Measurements from ENCODE around the gene NEURL3.

The NEURL3 gene

GRCh38 chr2:96486696-96487095 lies 18.5 kb downstream of the NEURL3 start:
- Histone ChIP-seq H3K4me3 (ENCODE audit: low read length, poor library complexity, severe bottlenecking) (no peak overlapping the region), H3K36me3 (ENCODE audit: insufficient read depth, low read length) (no peaks in the 10 kb centered on the region), H3K79me2 (ENCODE audit: insufficient read depth, low read length) (no peaks in the 10 kb centered on the region), H4K20me1 (ENCODE audit: insufficient read depth, low read length, poor library complexity, severe bottlenecking) (no peaks in the 10 kb centered on the region), H3K4me2 (ENCODE audit: low read depth, low read length, poor library complexity, severe bottlenecking) (no peak overlapping the region), H3F3A (ENCODE audit: low read depth) (no peaks in the 10 kb centered on the region), H3K9me3 (ENCODE audit: insufficient read depth, low read depth, low read length) (no peaks in the 10 kb centered on the region), H3K27me3 (ENCODE audit: insufficient read depth, low read length, poor library complexity, severe bottlenecking) (no peaks in the 10 kb centered on the region), H3K4me1 (ENCODE audit: insufficient read depth, low read length, poor library complexity, severe bottlenecking) (no peaks in the 10 kb centered on the region), H3K9ac (ENCODE audit: low read depth, low read length, poor library complexity, severe bottlenecking) (no peak overlapping the region), H3K9me2 (replicated peaks; ENCODE audit: low read depth, low read length) (no peaks in the 10 kb centered on the region), H2AFZ (ENCODE audit: low read length) (no peak overlapping the region)
- no peak for TF ChIP-seq EZH2phosphoT487 (IDR thresholded peaks at IDR 0.05; ENCODE audit: borderline replicate concordance)
- no peak for TF ChIP-seq CTCF (conservative IDR thresholded peaks at IDR 0.05; ENCODE audit: low read length)

- Histone ChIP-seq H3K4me1 (ENCODE audit: insufficient read depth, low read length, poor library complexity, severe bottlenecking) (no peaks in the 10 kb centered on the region), H3K79me2 (ENCODE audit: insufficient read depth, low read length) (no peaks in the 10 kb centered on the region), H3K36me3 (ENCODE audit: insufficient read depth, low read length) (no peaks in the 10 kb centered on the region), H3K9me2 (replicated peaks; ENCODE audit: low read depth, low read length) (no peaks in the 10 kb centered on the region), H3F3A (ENCODE audit: low read depth) (no peaks in the 10 kb centered on the region), H3K4me2 (ENCODE audit: low read depth, low read length, poor library complexity, severe bottlenecking) (no peak overlapping the region), H3K4me3 (ENCODE audit: low read length, poor library complexity, severe bottlenecking) (no peak overlapping the region), H3K27me3 (ENCODE audit: insufficient read depth, low read length, poor library complexity, severe bottlenecking) (no peaks in the 10 kb centered on the region), H3K9ac (ENCODE audit: low read depth, low read length, poor library complexity, severe bottlenecking) (no peak overlapping the region), H2AFZ (ENCODE audit: low read length) (no peak overlapping the region), H3K9me3 (ENCODE audit: insufficient read depth, low read depth, low read length) (no peaks in the 10 kb centered on the region), H4K20me1 (ENCODE audit: insufficient read depth, low read length, poor library complexity, severe bottlenecking) (no peaks in the 10 kb centered on the region)
- no peak for TF ChIP-seq CTCF (conservative IDR thresholded peaks at IDR 0.05; ENCODE audit: low read length)
Observed at GRCh38 chr2:96485751-96486651, 19.2 kb downstream of the NEURL3 start.

GRCh38 chr2:96485350-96485749 lies 19.8 kb downstream of the NEURL3 start:
- H3K9ac ChIP-seq (ENCODE audit: low read depth, low read length, poor library complexity, severe bottlenecking), result no peak overlapping the region
- no peaks in the 10 kb centered on the region for H3K4me1 ChIP-seq (ENCODE audit: insufficient read depth, low read length, poor library complexity, severe bottlenecking)
- H4K20me1 ChIP-seq (ENCODE audit: insufficient read depth, low read length, poor library complexity, severe bottlenecking), result no peaks in the 10 kb centered on the region
- H3K4me3 ChIP-seq (ENCODE audit: low read length, poor library complexity, severe bottlenecking), result no peak overlapping the region
- no peak overlapping the region for H3K4me2 ChIP-seq (ENCODE audit: low read depth, low read length, poor library complexity, severe bottlenecking)
- no peaks in the 10 kb centered on the region for H3K27me3 ChIP-seq (ENCODE audit: insufficient read depth, low read length, poor library complexity, severe bottlenecking)
- H3F3A ChIP-seq (ENCODE audit: low read depth), result no peaks in the 10 kb centered on the region
- no peaks in the 10 kb centered on the region for H3K36me3 ChIP-seq (ENCODE audit: insufficient read depth, low read length)
- no peaks in the 10 kb centered on the region for H3K79me2 ChIP-seq (ENCODE audit: insufficient read depth, low read length)
- TF ChIP-seq EZH2phosphoT487 (IDR thresholded peaks at IDR 0.05; ENCODE audit: borderline replicate concordance), result no peak
- TF ChIP-seq CTCF (conservative IDR thresholded peaks at IDR 0.05; ENCODE audit: low read length), result no peak
- no peak overlapping the region for H2AFZ ChIP-seq (ENCODE audit: low read length)
- no peaks in the 10 kb centered on the region for H3K9me2 ChIP-seq (replicated peaks; ENCODE audit: low read depth, low read length)
- no peaks in the 10 kb centered on the region for H3K9me3 ChIP-seq (ENCODE audit: insufficient read depth, low read depth, low read length)
